GM12878 (cell line): ENCODE results near the gene ZNF763. TPM values are rescaled to one million over a fixed set of nuclear protein-coding genes. Genes with fewer than 3 reads are reported as not detected.
A peak's percentile ranks its signal among the peaks of the same experiment; 100 is the strongest.

ENCODE experiments used
- CBX3 ChIP-seq: fragments of 200-600 bp; sonication (generic); IDR thresholded peaks from 2 replicates; pipeline ENCODE4 v1.6.1; 2016; ENCODE audit warnings: low read depth, borderline replicate concordance
- CEBPB ChIP-seq, 2 experiments: fragments of 150-350 bp in 1 of 2; IDR thresholded peaks; 2 replicates each; pipeline ENCODE4 v1.6.1; 2012 to 2014; ENCODE audit warnings: low read depth in 2 of 2, low read length in 2 of 2, borderline replicate concordance in 1 of 2, inconsistent platforms in 1 of 2
- CHD4 ChIP-seq: fragments of 200-600 bp; sonication (generic); IDR thresholded peaks from 2 replicates; pipeline ENCODE4 v1.6.1; 2016; ENCODE audit warnings: mild to moderate bottlenecking
- CREM ChIP-seq: IDR thresholded peaks from 2 replicates; pipeline ENCODE4 v1.6.1; 2014; ENCODE audit warnings: antibody characterized with exemption, low read depth
- HCFC1 ChIP-seq: fragments of 150-350 bp; IDR thresholded peaks from 2 replicates; pipeline ENCODE4 v1.6.1; 2014; ENCODE audit warnings: low read length
- IRF5 ChIP-seq: fragments of 450-650 bp; IDR thresholded peaks from 2 replicates; pipeline ENCODE4 v1.6.1; 2017; ENCODE audit warnings: borderline replicate concordance
- JUNB ChIP-seq: IDR thresholded peaks from 2 replicates; pipeline ENCODE4 v1.6.1; 2016; ENCODE audit warnings: antibody characterized with exemption, mild to moderate bottlenecking
- JUND ChIP-seq: IDR thresholded peaks from 2 replicates; pipeline ENCODE4 v1.6.1; 2012; ENCODE audit warnings: low read depth, mild to moderate bottlenecking, low read length, improper control_type of control experiment, moderate library complexity
- POLR2AphosphoS5 ChIP-seq: IDR thresholded peaks from 2 replicates; pipeline ENCODE4 v1.6.1; 2011; ENCODE audit warnings: mild to moderate bottlenecking, low read length, inconsistent platforms
- RUNX3 ChIP-seq: IDR thresholded peaks from 2 replicates; pipeline ENCODE4 v1.6.1; 2012; ENCODE audit warnings: low read length, inconsistent platforms
- SKIL ChIP-seq: fragments of 450-650 bp; IDR thresholded peaks from 2 replicates; pipeline ENCODE4 v1.6.1; 2017; ENCODE audit warnings: mild to moderate bottlenecking, low read depth, inconsistent platforms; ENCODE audit not compliant: poor library complexity, severe bottlenecking
- STAT1 ChIP-seq: fragments of 450-650 bp; conservative IDR thresholded peaks from 2 replicates; pipeline ENCODE4 v1.6.1; 2014; ENCODE audit warnings: antibody characterized with exemption, mild to moderate bottlenecking
- SUPT20H ChIP-seq: IDR thresholded peaks from 2 replicates; pipeline ENCODE4 v1.6.1; 2011; ENCODE audit warnings: low read depth, mild to moderate bottlenecking, low read length, moderate library complexity, borderline replicate concordance; ENCODE audit not compliant: control insufficient read depth
- TBL1XR1 ChIP-seq: IDR thresholded peaks from 2 replicates; pipeline ENCODE4 v1.6.1; 2012; ENCODE audit warnings: low read depth, low read length, improper control_type of control experiment
- ZNF274 ChIP-seq: IDR thresholded peaks from one replicate; pipeline ENCODE4 v1.8.0; 2011; ENCODE audit not compliant: insufficient read length, insufficient read depth
- ZNF384 ChIP-seq: IDR thresholded peaks from 2 replicates; pipeline ENCODE4 v1.6.1; 2012; ENCODE audit warnings: low read depth, mild to moderate bottlenecking, low read length, improper control_type of control experiment, borderline replicate concordance
- ZNF622 ChIP-seq: fragments of 450-650 bp; IDR thresholded peaks from 2 replicates; pipeline ENCODE4 v1.6.1; 2017; ENCODE audit warnings: mild to moderate bottlenecking, inconsistent platforms
- ZSCAN29 ChIP-seq: fragments of 450-650 bp; IDR thresholded peaks from 2 replicates; pipeline ENCODE4 v1.6.1; 2017; ENCODE audit warnings: mild to moderate bottlenecking, moderate library complexity
- polyA plus RNA-seq, 11 experiments: library from polyadenylated mRNA; depleted of rRNA in 4 of 11; unstranded in 6 of 11; stranded (reverse) in 5 of 11; fragments of >200 nt; fragmentation: Nextera tagmentation in 4 of 11; fragmentation: Illumina TruSeq in 1 of 11; extraction: Ambion mirVana in 4 of 11; extraction: Trizol in 1 of 11; gene quantifications; 1 replicate in 1 of 11; 2 replicates in 10 of 11; pipeline versions ENCODE4 v1.2.1 to v1.2.3, GENCODE V29; 2011 to 2016; ENCODE audit warnings: inconsistent platforms in 2 of 11, missing spikeins in 2 of 11, low read depth in 1 of 11
- total RNA-seq, 4 experiments: library from RNA; depleted of rRNA in 3 of 4; stranded (reverse); fragments of >200 nt in 3 of 4; fragmentation: Illumina TruSeq in 1 of 4; extraction: Trizol in 1 of 4; gene quantifications; 2 replicates each; pipeline versions ENCODE4 v1.2.1 to v1.2.3, GENCODE V29; 2013 to 2021
- TF ChIP-seq, protein P1 (sequence below): IDR thresholded peaks from 2 replicates; pipeline ENCODE4 v1.6.1; 2011; ENCODE audit warnings: borderline replicate concordance, low read depth, mild to moderate bottlenecking, moderate library complexity, low read length; ENCODE audit not compliant: insufficient read depth, poor library complexity, severe bottlenecking
- TF ChIP-seq, protein P2 (sequence below): fragments of 450-650 bp; formaldehyde crosslinking; IDR thresholded peaks from 2 replicates; pipeline ENCODE4 v1.5.0; 2022; ENCODE audit warnings: mild to moderate bottlenecking, missing genetic modification characterization
- TF ChIP-seq, protein P3 (sequence below): fragments of 450-650 bp; IDR thresholded peaks from 2 replicates; pipeline ENCODE4 v1.6.1; 2014; ENCODE audit warnings: mild to moderate bottlenecking

Gene ZNF763
- total and polyA plus RNA-seq, 10 of the 15 experiments (the other 5 are each of a cell fraction or from before 2014, with no cell fraction given): 0.62 to 1.8 (median 1.1) TPM

DNA sequence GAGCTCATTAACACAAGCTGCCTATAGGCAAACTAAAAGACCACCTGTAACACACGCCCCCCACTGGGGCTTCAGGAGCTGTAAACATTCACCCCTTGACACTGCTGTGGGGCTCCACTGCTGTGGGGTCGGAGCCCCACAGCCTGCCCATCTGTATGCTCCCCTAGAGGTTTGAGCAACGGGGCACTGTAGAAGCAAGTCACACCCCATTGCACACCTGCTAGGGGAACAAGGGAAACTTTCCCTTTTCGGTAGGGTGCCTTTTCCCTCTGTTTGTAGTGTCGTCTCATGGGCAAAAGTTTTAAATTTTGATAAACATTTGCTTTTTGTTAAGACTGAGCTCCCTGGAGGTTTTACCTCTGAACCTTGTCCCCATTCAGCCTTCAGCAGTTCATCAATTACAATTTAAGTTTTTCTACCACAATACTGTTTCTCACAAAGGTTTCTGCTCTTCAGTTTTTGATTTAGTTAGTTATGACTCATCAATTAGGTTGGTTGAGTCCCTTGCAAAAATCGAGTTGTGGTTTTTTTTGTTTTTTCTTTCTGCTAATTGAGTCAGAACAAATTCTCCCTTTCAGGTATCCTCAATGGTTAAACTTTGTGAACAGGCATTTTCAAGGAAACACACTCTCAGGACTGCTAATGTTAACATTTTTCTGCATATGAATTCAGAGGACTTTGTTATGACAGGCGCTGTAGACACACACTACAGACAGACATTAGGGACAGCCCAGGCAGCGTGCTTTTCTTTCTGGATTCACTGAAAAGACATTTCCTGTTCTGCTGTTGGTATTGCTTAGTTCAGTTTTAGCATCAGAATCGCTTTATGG is 35.5 kb downstream of the ZNF763 start (continued):
- TF ChIP-seq JUNB: peak; percentile 91
- TF ChIP-seq, protein P1, sequence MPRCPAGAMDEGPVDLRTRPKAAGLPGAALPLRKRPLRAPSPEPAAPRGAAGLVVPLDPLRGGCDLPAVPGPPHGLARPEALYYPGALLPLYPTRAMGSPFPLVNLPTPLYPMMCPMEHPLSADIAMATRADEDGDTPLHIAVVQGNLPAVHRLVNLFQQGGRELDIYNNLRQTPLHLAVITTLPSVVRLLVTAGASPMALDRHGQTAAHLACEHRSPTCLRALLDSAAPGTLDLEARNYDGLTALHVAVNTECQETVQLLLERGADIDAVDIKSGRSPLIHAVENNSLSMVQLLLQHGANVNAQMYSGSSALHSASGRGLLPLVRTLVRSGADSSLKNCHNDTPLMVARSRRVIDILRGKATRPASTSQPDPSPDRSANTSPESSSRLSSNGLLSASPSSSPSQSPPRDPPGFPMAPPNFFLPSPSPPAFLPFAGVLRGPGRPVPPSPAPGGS: no peak
- TF ChIP-seq, protein P2, sequence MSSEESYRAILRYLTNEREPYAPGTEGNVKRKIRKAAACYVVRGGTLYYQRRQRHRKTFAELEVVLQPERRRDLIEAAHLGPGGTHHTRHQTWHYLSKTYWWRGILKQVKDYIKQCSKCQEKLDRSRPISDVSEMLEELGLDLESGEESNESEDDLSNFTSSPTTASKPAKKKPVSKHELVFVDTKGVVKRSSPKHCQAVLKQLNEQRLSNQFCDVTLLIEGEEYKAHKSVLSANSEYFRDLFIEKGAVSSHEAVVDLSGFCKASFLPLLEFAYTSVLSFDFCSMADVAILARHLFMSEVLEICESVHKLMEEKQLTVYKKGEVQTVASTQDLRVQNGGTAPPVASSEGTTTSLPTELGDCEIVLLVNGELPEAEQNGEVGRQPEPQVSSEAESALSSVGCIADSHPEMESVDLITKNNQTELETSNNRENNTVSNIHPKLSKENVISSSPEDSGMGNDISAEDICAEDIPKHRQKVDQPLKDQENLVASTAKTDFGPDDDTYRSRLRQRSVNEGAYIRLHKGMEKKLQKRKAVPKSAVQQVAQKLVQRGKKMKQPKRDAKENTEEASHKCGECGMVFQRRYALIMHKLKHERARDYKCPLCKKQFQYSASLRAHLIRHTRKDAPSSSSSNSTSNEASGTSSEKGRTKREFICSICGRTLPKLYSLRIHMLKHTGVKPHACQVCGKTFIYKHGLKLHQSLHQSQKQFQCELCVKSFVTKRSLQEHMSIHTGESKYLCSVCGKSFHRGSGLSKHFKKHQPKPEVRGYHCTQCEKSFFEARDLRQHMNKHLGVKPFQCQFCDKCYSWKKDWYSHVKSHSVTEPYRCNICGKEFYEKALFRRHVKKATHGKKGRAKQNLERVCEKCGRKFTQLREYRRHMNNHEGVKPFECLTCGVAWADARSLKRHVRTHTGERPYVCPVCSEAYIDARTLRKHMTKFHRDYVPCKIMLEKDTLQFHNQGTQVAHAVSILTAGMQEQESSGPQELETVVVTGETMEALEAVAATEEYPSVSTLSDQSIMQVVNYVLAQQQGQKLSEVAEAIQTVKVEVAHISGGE (CRISPR knock-in tag): no peak
- TF ChIP-seq RUNX3: peak; percentile 96
- TF ChIP-seq CHD4: no peak
- TF ChIP-seq CEBPB (IDR thresholded peaks at IDR 0.05; ENCODE audit: borderline replicate concordance in 1 of 2, low read depth in 2 of 2, low read length in 2 of 2): no peak
- TF ChIP-seq ZNF622: no peak
- no peak for TF ChIP-seq TBL1XR1
- TF ChIP-seq, protein P3, sequence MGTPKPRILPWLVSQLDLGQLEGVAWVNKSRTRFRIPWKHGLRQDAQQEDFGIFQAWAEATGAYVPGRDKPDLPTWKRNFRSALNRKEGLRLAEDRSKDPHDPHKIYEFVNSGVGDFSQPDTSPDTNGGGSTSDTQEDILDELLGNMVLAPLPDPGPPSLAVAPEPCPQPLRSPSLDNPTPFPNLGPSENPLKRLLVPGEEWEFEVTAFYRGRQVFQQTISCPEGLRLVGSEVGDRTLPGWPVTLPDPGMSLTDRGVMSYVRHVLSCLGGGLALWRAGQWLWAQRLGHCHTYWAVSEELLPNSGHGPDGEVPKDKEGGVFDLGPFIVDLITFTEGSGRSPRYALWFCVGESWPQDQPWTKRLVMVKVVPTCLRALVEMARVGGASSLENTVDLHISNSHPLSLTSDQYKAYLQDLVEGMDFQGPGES: no peak
- TF ChIP-seq ZNF384: peak; percentile 82
- TF ChIP-seq CBX3: no peak
- TF ChIP-seq STAT1: no peak
- no peak for TF ChIP-seq HCFC1
- peak; percentile 77 for TF ChIP-seq JUND
- no peak for TF ChIP-seq POLR2AphosphoS5
- no peak for TF ChIP-seq ZSCAN29
- no peak for TF ChIP-seq SUPT20H
- TF ChIP-seq ZNF274: no peak
- no peak for TF ChIP-seq CREM
- no peak for TF ChIP-seq IRF5
- TF ChIP-seq SKIL: peak; percentile 94
